ENCODE results near the gene CLN6. TPM values are rescaled to one million over a fixed set of nuclear protein-coding genes. Genes with fewer than 3 reads are reported as not detected.
A peak's percentile ranks its signal among the peaks of the same experiment; 100 is the strongest.
"Not testable (repeated sequence)": the region's sequence is repeated elsewhere in the genome, so short reads cannot be mapped to it uniquely, and the experiment has no call there.

The CLN6 gene
- polyA plus RNA-seq, 4 donors: 31.6 to 47.3 (median 38.8) TPM

DNA sequence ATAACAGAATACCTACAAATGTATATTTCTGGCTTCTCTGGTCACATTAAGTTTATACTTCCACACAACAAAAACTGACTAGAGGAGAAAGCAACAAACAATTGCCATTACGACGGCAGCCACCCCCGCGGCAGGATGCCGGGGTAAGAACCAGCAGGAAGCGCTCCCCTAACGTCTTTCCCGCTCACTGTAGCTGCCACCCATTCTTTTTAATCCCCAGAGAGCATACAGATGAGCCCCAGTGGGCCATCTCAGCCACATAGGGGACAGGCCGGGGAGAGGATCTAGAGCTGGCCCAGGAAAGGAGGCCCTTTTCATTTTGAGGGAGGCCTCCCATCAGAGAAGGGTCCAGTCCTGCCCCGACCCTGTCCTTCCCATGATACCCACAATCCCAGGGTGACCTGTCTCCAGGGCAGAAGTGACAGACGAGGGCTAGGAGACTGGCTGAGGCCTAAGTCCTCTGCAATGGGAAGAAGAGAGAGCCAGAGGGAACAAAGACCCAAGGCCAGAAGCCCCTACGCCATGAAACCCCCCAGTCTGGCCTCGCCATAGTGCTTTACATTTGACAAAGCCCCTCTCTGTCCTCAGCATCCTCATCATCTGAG is 20.8 kb downstream of the CLN6 start:
- DNase-seq (ENCODE audit: low read depth in 4 of 4, low spot score in 2 of 4): no peak

DNA sequence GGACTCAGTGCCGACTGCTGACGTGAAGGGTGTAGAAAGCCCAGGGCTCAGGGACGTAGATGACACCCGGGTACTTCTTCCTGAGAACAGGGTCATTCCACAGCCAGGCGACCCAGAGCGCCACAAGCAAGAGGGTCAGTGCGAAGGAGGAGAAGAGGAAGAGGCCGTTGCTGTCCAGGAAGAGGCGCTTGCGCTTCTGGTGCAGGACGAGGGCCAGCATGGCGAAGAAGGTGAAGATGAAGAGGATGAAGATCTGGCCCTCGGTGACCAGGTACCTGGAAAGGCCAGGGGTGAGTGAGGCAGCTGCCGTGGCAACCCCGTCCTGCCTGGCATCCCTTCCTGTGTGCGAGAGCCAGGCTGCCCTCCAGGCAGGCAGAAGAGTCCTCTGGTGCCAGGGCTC is 21.4 kb downstream of the CLN6 start:
- no peak for DNase-seq (ENCODE audit: low read depth in 4 of 4, low spot score in 2 of 4)

DNA sequence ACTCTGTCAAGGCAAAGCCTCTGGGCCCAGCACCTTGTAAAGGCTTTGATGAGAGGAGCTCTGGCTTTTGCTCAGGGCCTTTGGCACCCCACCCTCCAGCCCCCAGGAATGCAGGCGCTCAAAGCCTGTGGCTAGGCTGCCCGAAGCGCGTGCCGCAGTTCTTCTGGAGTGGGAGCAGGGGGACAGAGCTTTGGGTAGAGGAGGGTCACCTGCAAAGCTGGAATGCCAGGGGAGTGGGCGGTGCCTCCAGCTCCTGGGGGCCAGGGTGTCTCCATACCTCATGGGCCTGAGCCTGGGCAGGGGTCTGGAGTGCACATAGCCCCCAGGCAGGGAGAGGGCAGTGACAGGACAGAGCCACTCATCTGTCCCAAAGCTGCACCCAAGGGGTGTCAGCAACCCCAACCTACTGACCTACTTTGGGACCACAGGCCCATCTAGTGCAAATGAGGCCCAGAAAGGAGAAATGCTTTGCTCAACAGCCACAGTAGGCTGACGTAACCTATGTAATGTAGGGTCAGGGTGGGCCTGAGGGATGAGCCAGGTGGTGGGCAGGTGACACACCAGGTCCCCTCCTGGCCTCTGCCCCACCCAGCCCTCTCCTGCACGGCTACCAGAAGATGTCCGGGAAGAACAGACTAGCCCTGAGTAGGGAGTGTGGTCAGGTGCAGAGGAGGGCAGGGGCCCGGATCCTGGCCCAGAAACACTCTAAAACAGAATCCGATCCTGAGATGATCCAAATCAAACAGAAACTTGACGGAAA is 22.2 kb downstream of the CLN6 start:
- no peak for DNase-seq (ENCODE audit: low read depth in 4 of 4, low spot score in 2 of 4)

DNA sequence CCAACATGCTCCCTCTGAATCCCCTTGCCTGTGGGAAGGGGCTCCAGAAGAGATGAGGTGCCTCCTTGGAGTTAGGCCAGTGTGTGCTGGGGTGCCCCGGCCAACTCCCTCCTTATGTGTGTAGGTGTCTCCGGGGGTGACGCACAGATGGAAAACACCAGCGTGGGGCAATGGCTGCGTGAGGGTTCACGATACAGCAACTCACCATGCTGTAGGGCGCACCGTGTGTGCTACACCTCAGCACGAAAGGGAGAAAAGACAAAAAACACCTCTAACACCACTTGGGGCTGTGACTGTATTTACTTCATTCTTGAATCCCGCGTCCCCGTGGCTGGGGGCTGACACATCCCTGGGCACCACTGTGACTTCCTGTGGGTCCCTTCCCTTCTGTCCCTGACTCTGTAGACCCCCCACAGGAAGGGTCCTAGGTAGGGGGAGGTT is 22.8 kb downstream of the CLN6 start:
- DNase-seq (ENCODE audit: low read depth in 4 of 4, low spot score in 2 of 4): no peak

DNA sequence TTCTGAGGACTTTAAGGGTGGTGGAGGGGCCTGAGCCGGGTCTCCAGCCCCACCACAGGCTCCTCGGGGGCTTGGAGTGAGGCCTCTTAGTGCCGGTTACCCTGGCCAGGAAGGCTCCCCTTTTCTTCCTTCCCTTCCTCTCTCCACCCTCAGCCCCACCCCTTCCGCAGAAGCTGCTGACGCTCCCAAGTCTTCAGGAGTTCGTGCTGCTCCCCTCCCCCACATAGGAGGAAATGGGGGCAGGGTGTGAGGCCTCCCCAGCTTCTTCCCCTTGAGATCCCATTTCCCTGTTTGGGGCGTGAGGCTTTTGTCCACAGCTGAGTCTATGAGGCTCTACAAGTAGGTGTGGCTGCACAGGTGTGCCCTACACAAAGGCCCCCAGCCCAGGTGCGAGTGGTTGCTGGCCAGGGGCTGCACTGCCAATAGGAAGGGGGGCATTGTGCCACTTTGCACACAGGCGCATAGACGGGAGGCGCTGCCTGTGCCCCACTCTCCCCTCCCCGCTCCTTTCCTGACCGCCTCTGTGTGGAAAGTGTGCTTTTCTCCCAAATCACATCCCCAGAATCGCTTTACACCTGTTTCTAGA is 23.5 kb downstream of the CLN6 start:
- no peak for DNase-seq (ENCODE audit: low read depth in 4 of 4, low spot score in 2 of 4)

DNA sequence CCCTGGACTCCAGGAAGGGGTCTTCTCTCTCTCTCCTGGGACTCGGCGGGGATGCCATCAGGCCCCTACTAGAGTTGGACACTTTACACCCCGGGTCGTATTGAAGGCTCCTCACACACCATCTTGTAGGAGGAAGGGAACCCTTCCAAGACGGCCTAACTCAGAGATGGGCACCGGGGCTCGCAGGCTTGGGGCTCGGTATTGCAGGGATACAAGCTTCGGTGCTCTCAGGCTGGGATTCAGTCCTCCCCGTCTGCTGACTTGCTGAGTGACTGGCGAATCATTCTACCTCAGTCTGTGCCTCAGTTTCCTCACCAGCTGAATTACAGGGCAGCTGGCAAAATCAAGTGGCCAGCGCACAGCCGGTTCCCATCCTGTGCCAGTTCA is 24.0 kb downstream of the CLN6 start:
- DNase-seq (ENCODE audit: low read depth in 4 of 4, low spot score in 2 of 4): no peak

DNA sequence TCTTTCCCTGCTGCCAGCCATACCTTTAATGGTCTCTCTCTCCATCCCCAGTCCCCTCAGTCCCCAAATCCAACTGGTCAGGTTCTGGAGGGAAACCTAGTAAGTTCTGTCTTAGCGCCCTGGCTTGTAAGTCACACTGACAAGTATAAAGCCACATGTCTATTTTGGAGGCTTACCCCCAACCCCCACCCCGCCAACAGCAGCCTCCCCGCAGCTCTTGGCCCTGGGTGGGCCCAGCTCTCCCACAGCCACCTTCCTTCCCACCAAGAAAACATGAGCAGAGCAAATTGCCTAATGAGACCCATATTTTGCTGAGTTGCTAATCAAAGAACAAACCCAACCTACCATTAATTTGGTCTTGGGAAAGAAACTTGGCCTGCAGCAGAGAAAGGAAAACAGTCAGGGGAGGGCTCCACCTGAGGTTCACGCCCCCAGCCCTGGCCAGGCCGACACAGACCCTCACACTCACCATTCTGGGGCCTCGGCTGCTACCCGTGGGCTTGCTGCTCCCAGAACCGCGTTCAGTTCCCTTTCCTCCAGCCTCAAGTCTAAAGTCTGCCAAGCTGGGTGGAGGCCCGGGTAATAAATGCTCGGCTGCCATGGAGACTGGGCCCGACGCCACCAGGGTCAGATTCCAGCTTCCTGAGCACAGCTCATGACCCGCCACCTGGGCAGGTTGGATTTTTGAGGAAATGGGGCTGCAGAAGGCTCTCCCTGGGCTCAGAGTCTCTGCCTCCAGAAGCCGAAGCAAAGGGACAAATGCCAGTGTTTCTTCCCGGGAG is 24.6 kb downstream of the CLN6 start, which contains the start of gene CALML4:
Gene CALML4 (minus strand): TSS at position 557 of the 782 bp plus-strand sequence. CDS start 85 bp downstream, at position 472.
- peak in 1 of 4 donors; percentile 67 for DNase-seq (ENCODE audit: low read depth in 4 of 4, low spot score in 2 of 4)

DNA sequence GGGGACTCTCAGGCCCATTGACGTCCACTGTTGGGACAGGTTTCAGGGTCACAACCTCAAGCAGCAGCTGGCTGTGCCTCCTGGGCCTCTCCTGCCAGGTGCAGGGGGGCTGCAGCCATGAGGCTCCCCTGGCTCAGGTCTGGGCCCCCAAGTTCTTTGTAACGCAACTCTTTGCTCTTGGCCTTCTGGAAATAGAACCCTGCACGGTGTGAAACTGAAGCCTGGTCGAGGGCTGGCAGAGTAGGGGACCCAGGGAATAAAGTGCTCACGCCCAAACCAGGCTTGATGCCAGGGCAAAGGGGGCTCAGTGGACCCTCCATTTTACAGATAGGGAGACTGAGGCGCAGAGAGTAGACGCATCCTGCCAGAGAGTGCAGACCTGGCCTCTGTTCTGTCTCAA is 25.2 kb downstream of the CLN6 start:
- DNase-seq (ENCODE audit: low read depth in 4 of 4, low spot score in 2 of 4): no peak

DNA sequence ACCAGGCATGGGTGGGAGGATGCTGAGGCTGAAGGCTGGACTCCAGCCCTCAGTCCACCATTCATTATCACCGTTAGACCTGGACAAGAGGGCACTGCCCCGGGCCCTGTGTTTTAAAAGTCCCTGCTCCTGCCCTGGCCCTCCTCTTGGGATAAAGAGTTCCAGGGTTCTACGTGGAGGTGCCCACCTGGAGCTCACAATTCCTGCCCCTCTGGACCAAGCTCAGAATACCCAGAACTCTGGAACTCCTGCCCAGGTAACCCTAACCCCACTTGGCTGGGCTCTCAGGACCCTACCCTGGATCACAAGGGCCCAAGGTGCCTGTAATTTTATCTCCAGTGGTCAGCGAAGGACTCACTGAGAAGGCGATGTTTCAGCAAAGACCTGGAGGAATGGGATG is 25.6 kb downstream of the CLN6 start:
- DNase-seq (ENCODE audit: low read depth in 4 of 4, low spot score in 2 of 4): no peak

DNA sequence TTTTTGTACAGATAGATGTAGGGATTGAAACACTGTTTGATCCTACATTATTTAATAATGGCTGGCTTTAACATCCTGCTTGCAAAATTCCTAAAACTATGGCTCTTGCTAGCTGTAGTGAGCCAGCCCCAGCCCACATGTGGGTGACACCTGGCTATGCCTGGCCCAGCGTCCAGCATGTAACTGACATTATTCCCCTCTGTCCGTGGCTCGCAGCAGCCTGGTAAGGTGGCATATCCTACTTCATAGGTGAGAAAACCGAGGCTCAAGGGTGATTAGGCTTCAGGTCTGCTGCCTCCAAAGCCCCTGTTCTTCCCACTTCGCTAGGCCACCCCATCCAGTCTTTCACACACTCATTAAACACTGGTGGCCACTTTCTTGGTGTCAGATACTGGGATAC is 26.0 kb downstream of the CLN6 start:
- no peak for DNase-seq (ENCODE audit: low read depth in 4 of 4, low spot score in 2 of 4)

DNA sequence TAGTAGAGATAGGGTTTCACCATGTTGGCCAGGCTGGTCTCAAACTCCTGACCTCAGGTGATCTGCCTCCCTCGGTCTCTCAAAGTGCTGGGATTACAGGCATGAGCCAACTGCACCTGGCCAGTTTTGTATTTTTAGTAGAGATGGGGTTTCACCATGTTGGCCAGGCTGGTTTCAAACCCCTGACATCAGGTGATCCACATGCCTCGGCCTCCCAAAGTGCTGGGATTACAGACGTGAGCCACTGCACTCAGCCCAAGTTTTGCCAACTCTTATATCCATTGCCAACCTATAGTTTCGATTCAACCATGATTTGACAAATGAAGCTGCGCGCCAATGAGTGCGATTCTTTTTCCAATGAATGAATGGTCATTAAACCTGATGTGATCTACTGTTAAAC is 26.5 kb downstream of the CLN6 start:
- DNase-seq (ENCODE audit: low read depth in 4 of 4, low spot score in 2 of 4): not testable (repeated sequence)

DNA sequence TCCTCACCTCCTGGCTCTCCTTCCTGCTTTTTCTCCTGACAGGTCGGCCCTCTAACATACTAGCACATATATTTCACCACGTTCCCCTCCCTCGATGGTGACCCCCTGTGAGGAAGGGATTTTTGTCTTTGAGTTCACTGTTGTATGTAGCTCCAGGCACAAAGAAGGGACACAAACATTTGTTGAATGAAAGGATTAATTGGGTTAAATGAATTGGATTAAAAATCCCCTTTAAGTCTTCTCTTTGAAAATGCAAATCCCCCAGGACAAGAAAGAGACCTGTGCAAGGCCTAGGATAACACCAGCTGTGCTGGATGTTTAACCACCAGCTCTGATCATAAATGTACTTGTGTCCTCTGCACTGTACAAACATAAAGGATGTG is 27.7 kb downstream of the CLN6 start:
- DNase-seq (ENCODE audit: low read depth in 4 of 4, low spot score in 2 of 4): no peak

DNA sequence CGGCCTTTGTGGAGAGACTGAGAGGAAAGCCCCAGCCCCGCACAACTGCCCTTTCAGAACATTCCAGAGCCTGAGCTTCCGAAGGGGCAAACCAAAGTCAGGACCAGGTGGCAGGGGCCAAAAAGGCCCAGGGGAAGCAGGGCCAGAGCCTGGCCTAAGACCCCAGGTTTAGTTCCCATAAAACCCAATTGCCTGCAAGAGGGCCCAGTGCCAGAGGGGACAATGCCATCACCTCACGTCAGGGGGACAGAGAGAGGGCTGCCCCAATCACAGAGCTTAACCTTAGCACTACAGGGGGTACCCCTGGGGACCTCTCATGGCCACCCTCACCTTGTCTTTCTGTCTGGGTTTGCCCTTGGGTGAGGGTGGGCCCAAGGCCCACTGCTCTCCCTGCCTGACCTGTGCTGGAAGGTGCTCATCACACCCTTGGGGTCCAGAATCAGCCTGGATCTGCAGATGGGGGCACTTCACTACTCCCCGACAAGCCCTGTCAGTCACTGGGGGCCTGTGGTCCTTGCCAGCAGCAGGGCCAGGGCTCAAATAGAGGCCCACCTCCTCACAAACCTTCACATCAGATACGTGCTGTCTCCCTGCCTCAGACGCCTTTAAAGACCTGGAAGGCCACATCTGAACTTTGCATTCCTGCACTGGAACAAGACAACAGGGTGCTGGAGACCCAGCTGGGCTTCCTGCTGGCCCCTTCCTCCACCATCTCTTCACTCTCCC is 28.2 kb downstream of the CLN6 start:
- DNase-seq (ENCODE audit: low read depth in 4 of 4, low spot score in 2 of 4): no peak

DNA sequence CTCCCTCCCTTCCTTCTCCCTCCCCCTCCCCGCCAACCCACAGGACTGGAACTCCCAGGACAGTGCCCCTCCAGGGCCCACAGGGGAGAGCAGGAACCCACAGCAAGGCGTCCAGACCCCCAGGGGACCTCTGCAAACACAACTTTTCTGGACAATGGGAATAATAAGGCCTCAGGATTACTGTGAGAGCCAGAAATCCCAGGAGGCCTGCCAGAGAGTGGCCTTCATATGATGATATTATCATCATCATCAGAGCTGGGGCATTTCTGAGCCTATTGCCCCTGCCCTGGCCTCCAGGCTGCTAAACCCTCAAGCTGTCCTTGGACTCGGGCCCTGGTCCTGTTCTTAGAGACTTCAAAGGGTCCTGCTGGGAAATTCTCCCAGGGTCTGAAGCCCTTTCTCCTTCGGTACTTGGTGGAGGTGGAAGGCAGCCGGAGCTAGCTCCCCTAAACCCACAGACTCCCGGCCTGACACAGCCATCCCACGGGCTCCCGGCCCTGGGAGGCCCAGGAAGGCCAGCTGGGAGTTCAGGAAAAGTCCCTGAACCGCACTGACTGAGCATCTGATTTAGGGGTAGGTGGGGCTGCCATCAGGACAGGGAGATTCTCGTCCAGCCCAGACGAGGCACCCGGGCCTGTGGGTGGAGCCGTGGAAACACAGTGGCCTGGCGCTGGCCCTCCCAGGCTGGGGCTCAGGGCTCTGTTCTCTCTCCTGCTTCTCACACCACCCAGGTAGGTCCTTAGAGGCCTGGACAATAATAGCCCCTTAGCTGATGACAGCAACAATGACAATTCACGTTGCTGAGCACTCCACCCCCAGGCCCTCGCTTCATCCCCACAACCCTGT is 29.3 kb downstream of the CLN6 start:
- no peak for DNase-seq (ENCODE audit: low read depth in 4 of 4, low spot score in 2 of 4)

DNA sequence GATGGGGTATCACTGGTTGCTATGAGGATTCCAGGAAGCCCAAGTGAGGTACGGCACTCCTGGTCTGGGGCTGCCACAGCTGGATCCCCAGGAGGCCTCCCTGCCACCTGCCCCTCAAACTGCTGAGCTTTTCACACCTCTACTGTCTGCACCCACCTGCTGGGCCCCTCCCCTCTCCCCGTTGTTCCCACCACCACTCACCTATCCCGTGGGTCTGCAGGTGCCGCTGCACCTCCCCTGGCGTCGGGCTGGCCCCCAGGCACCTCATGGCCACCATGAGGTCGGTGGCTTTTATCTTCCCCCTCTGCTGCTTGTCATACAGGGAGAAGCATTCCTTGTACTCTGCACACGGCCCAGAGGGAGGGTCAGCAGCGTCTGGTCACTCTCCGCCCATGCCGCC is 30.2 kb downstream of the CLN6 start:
- DNase-seq (ENCODE audit: low read depth in 4 of 4, low spot score in 2 of 4): no peak

DNA sequence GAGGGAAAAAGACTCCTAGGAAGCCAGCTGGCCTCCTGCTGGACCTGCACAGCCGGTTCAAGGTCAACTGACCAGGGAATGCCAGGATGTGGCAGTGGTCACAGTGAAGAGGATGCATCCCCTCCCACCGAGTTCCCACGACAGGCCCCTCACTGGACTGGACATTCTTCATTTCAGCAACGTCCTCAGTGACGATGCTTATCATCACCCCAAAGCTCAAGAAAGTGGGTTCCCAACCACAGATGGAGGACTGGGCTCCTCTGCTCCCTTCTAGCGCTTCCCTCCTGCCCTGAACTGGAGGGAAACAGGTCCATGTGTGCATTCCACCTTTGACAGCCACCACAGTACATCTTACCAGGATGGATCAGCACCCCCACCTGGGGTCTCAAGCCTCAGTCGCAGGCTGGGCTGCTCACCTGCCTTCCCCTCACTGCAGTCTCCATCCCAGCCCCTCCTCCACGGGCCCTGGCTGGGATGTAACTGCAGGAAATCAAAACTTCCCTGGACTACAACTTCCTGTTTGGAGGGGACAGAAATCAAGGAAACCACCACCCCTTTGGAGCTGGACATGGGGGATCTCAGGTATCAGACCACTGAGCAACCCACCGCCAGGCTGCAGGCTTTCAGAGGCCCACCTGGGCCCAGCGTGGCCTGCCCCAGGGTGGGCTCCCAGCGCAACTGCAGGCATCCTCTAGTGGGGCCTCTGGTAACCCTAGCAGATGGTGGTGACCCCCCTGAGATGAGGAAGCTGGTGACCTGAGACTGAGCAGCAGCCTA is 31.7 kb downstream of the CLN6 start:
- no peak for DNase-seq (ENCODE audit: low read depth in 4 of 4, low spot score in 2 of 4)

DNA sequence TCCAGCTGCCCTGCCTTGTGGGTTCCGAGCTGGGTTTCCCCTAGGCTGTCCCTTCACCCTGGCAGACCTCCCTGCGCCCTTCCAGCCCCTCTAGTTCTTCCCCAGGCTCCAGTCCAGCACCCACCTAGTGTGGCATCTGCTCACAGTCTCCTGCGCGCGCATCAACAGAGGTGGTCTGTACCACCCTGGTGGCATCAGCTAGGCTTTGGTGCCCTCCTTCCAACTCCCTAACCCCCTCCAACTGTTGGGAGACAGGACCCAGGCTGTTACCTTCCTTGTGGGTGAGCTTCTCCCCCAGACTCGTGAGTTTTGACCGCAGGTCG is 32.4 kb downstream of the CLN6 start:
- no peak for DNase-seq (ENCODE audit: low read depth in 4 of 4, low spot score in 2 of 4)

DNA sequence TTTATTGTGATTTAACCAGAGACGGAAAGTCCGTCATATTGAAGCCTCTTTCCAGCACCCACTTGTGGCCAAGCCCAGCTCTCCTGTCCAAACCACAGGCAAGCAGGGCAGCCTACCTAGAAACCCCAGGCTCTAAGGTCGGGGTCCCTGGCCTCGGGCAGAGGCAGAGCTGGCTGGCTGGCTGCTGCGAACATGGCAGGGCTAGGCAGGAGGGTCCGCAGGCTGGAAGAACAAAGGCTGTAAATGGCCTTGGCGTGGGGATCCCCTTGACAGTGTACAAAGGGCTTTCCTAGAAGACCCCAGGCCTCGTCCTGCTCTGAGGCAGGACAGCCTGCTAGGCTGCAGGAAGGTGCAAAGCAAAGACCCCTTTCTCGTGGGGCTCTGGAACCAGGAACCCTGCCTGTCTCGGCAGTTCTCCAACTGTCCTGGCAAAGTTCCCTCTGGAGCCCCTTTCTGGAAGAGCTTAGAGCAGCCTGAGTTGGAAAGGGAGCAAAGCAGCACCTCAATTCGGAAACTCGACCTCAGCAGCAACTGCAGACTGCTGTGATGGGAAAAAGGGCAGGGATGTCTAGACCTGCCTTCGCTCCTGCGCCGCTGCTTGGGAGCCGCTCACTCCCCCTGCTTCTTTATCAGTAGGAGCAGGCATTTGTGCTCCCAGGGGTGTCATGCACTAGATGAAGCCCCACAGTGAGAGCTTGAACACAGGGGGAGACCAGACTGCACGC is 32.9 kb downstream of the CLN6 start:
- no peak for DNase-seq (ENCODE audit: low read depth in 4 of 4, low spot score in 2 of 4)
